GM18868 (cell line): ENCODE results near the gene ESAM.

Experiments used
- ATAC-seq: cut with Tn5 transposase; IDR thresholded peaks from one replicate; pipeline ENCODE4 v1.9.1; 2021; ENCODE audit warnings: mild to moderate bottlenecking, moderate library complexity; ENCODE audit not compliant: unreplicated experiment

Gene ESAM

GRCh38 chr11:124762105-124762623 is at the start of gene ESAM:
TSS of gene ESAM (minus strand) at chr11:124762290. CDS start at chr11:124762154, 136 bp downstream.
- ATAC-seq: peak; percentile 54

GRCh38 chr11:124811399-124812125 is 49.5 kb upstream of the ESAM start:
- ATAC-seq: no peak

DNA sequence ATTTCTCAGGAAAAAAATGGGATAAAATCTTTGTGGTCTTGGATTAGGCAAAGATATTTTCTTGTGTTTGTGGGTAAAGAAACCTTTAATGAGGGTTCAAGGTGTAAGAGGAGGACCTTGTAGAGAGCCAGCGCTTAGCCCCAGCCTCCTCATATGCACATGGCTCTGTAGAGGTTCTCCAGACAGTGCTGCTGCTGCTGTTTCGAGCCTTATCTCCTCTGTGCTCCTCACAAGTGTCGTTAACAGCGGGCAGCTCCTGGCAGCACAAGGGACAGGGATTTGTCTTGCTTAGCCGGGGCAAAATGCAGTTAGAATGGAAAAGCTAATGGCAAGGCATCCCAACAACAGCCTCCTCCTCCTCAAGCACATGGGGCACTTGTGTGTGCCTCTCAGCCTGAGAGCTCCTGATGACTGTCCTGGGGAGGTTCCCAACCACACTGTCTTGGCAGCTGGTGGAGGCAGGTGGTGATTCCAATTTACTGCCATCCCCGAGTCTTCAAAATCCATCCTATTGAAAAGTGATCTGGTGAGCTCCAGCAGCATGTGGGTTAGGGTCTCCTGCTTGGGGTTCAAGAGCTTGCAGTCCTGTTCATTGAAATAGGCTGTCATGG is 45.7 kb upstream of the ESAM start:
- ATAC-seq: no peak

GRCh38 chr11:124807201-124807600 is 45.1 kb upstream of the ESAM start:
- no peak for ATAC-seq

- ATAC-seq: no peak
Observed at GRCh38 chr11:124804884-124805283, 42.8 kb upstream of the ESAM start.

GRCh38 chr11:124801636-124802312 is 39.7 kb upstream of the ESAM start:
- no peak for ATAC-seq

DNA sequence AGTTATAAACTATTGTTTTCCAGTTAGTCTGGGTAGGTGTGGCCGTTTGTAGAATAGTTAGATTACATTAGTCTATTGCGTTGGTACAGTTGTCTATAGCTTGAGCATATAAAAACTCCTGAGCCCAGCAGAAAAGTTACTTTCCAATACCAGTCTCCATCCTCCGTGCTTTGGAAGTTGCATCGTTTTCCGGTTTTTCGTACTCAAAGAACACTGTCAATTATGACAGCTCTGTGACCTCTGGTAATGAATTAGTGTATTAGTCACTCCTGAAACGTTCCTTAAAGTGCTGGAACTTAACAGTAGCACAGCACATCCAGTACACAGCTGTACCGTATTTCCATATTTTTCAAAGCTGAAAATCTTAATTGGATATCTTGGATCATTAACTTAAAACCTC is 38.9 kb upstream of the ESAM start:
- ATAC-seq: no peak

DNA sequence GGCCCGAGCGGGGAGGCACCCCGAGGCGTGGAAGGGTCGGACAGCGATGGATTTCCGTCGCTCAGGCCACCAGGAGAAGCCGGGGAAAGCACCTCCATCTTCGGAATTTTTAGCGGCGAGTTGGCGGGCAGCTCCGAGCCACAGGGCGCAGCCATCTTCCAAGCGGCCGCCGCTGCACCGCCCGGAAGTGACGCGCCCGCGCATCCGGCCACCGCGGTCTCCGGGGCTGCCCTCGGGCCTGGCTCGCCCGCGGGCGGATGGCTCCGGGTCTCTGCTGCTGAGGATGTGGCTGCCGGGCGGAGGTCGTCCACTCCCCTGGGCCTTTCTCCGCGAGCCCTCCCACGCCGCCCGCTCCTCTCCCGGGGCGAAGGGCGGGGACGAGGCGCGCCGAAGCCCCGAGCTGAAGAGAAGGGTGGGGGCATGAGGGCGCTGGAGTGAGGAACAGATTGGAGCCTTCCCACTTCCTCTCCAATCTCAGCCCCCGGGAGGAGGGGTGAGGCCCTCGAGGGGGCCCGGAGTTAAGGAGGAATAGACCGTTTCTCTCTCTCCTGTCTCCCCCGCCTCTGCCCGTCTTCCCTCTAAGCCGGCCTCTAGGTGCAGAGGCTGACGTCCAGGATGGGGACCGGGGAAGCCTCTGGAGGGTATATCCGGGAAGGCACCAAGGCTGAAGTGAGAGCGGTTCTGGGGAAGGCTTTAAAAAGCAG is 38.3 kb upstream of the ESAM start, which contains the start of gene MSANTD2:
Gene MSANTD2 (minus strand): TSS at position 181 of the 704 bp plus-strand sequence. CDS start 26 bp downstream, at position 155.
- peak; percentile 90 for ATAC-seq

- peak; percentile 38 for ATAC-seq
Observed at GRCh38 chr11:124799348-124800225, 37.5 kb upstream of the ESAM start.

DNA sequence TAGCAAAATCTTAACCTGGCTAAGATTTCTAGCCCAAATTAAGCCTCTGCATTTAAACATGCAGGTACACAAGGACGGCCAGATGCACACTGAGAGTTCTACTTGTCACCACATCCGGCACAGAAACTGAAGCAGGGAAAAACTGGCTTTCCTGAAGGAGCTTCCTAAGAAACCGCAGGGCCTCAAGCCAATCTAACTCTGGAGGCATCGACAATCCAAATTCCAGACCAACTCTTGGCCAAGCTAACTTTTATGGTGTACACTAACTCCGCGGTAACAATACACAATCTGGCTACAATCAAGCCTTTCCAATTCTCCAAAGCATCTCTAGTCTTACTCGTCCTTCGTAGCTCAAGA is 36.9 kb upstream of the ESAM start:
- peak; percentile 17 for ATAC-seq

GRCh38 chr11:124796312-124796711 is 34.2 kb upstream of the ESAM start:
- no peak for ATAC-seq

GRCh38 chr11:124793466-124794278 is 31.6 kb upstream of the ESAM start:
- ATAC-seq: peak; percentile 64

DNA sequence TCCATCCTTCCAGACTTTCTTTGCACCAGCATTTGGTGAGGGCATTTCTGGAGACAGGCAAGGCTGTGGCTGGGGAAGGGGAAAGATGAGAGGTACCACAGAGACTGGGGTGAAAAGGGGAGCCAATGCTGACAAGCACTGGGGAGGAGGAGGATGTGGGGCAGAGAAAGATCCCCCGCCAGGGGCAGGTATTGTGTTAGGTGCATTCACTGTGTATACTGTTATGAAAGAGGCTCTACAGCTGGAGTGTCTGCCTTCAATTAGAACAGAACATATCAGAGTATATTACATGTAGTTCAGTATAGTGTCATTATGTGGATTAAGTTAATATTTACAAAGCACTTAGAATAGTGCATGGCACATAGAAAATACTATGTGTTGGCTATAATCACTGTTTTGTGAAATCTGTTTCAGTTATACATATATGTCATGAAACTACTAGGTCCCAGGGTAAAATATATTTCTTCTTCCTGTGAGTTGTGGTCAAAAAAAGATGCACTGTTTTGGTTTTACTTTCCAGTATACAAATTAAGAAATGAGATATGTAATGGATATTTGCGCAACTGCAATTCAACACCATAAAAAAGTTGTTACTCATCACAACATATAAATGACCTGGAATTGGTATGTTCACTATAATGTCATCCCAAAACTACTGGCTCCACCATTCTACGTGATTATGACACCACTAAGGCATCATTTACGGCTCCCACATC is 29.7 kb upstream of the ESAM start:
- peak; percentile 66 for ATAC-seq

DNA sequence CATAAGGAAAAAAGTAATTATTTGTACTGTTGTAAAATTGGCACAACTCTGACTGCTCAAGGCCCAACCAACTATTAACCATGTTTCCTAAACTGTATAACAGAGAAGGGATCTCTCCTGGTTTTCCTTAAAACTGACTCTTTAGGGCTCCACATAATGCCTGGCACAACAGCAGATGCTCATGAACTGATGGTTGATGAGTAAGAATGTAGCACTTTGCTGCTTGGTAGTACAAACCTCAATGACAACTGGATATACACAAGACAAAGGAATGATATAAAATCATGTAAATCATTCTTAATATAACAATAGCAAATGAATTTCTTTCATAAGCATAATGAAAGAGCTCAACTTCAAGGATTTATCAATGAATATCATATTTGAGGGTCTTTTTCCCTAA is 26.4 kb upstream of the ESAM start:
- no peak for ATAC-seq

DNA sequence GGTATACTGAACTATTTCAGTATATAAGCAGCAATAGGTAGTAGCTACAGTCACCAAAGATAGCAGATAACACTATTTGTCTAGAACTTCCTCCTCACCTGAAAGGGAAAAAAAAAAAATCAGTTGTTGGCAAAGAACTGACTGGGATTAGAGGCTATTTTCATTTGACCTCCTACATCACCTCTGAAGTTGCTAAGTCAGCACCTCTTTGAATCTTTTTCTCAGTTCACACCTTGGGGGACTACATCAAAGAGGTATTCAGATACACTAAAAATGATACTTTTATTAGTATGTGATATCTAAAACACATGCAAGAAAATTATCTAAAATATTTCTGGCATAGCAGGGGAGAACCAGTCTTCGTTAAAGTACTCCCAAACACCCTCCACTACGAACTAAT is 22.0 kb upstream of the ESAM start:
- no peak for ATAC-seq

DNA sequence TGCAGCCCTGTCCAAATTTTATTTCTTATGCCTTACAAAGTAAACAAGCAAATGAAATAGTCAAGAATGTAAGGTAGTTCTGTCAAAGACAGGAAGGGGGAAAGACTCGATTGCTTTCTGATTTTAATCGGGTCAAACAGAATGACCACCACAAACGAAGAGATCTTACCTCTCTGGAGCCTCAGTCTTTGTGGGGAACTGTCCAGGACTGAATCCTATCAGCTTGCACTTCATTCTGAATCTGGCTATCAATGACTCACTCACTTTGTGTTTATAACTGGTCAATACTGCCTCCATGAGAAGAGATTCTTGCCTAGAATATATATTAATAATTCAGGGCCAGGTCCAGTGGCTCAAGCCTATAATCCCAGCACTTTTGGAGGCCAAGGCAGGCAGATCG is 20.9 kb upstream of the ESAM start:
- ATAC-seq: no peak

GRCh38 chr11:124779568-124779967 is 17.5 kb upstream of the ESAM start:
- no peak for ATAC-seq

- no peak for ATAC-seq
Observed at GRCh38 chr11:124778281-124778680, 16.2 kb upstream of the ESAM start.
